A172 (cell line): ENCODE measurements around the gene POTEJ. TPM values are rescaled to one million over a fixed set of nuclear protein-coding genes. Genes with fewer than 3 reads are reported as not detected.
"Not testable (repeated sequence)": the region's sequence is repeated elsewhere in the genome, so short reads cannot be mapped to it uniquely, and the experiment has no call there.

Source experiments
- DNase-seq: peaks from one replicate; pipeline ENCODE4 v3.0.0-alpha.2; 2015; ENCODE audit warnings: low spot score
- total RNA-seq: library from RNA; depleted of rRNA; stranded (reverse); fragments of >200 nt; shearing (Covaris generic); gene quantifications from 2 replicates; pipeline ENCODE4 v1.2.3, GENCODE V29; 2014; rRNA removed

POTEJ gene
- total RNA-seq, 1 experiment from 2014 or later = not detected

DNA sequence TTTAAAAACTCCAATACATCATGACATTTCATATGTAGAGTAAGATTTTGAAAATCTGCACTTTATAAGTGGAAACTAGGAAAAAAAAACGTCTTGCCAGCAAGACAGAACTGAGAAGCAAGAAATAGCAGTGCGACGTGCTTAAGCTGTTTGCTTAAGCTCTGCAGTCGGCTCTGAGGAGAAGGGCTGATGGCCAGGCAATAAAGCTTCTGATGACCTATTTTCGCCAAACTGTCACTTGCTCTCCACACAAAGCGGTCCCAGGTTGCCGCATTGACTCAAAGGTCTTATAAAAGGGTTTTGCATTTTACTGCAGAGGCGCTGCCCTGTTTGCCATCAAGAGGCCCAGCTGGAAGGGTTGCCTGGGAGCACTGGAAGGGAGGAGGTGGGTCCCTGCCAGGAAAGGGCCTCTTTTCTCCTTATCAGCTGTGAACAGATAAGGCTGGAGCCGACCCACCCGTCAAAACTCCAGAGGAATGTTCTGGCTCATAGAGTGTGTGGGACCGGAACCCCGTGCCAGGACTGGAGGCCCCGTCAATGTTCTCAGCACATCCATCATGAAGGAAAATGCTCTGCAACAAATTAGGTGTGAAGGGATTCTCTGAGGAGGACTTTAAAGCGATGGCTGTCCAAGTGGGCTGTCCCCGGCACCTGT lies 9.5 kb upstream of the POTEJ start:
- not testable (repeated sequence) for DNase-seq

DNA sequence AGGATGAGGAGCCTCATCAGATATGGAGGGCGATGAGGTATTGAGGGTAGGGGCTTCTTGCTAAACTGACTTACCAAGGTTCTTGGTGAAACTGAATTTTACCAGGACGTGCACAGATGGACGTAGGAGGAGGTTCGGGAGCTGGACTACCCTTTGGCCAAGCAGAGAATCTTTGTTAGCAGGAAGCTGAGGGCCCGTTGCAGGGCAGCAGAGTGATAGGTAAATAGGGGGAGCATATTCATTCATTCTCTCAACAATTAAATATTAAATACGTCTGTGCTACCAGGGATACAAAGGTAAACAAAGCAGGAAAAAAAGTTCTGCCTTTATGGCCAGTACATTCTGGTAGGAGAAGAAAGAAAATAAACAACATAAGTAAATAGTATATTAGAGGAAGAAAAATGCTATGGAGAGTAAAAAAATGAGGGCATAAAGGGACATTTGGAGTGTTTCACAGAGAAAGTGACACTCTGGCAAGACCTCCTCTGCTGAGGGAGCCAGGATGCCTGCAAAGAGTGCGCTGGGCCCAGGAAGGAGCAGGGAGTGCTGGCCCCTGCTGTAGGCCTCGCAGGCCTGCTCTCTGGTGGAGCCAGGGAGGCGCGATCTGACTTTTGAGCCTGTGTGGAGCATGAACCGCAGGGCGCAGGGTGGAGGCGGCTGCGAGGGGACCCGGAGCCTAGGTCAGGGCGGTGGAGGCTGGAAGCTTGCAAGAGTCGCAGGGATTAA lies 2.8 kb upstream of the POTEJ start:
- DNase-seq = not testable (repeated sequence)

GRCh38 chr2:130609002-130609920 lies 2.0 kb upstream of the POTEJ start:
- DNase-seq = not testable (repeated sequence)

DNA sequence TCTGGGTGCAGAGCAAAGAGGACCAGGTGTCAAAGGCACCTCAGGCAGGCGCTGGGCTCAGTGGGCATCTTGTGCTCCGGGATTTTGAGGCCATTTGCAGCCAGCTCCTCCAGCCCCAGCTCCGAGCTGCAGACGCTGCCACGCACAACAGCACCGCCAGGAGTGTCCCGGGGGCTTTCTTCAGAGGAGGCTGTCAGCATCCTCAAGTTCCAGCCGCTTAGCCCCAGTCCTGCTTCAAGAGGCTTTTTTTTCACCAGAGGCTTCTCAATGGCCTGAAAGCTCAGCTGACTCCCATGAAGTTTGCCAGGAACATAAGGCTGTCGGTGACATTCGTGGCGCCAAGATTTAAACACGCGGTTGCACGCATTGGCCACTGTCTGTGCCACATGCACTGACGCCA lies 754 bp upstream of the POTEJ start:
- DNase-seq = not testable (repeated sequence)

- not testable (repeated sequence) for DNase-seq
These were observed 17.7 kb downstream of the POTEJ start for GRCh38 chr2:130628784-130629475.

DNA sequence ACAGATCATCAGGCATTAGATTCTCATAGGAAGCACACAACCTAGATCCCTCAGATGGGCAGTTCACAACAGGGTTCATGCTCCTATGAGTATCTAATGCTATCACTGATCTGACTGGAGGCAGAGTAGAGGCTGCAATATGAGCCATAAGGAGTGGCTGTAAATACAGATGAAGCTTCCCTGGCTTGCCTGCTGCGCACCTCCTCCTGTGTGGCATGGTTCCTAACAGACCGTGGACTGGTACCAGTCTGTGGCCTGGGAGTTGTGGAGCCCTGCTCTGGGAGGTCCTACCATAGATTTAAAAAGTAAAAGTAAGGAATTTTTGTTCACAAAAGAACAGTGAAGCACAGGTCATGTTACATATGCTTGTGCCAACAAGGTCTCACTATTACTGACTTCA lies 27.7 kb downstream of the POTEJ start:
- not testable (repeated sequence) for DNase-seq

DNA sequence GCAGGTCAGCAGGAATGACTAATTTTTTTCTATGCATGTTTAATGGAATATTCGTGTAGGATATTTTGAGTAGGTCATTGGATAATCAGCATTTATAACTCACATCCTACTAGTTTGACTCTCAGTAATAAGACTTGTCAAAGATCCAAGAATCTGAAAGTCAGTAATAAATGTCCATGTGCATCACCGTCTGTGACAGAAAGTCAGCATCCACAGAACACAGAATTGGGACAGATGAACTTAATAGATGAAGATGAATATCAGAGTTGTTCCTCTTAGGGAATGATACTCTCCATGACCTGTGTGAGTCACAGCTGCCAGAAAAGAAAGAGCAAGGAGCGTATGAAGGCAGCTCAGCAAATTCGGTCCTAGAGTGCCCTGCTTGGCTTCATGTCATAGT lies 30.4 kb downstream of the POTEJ start:
- DNase-seq = not testable (repeated sequence)

- DNase-seq = not testable (repeated sequence)
These were observed 38.0 kb downstream of the POTEJ start for GRCh38 chr2:130649285-130649684.

DNA sequence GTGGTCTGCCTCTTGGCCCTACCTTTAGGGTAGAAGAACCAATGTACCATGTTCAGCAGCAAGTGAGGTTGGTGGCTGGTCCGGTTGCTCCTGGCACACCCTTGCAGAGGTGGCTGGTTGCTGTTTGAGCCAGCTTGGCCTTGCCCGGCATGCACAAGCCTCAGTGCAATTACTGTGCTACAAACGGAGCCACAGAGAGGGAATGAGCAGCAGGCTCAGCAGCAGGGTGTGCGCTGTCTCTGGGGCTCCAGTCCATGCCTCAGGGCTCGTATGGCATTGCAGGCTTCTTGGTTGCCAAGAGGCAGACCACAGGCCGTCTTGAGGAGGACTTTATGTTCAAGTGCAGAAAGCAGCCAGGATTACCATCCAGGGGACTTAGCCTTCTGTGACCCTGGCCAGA lies 53.3 kb downstream of the POTEJ start:
- DNase-seq = not testable (repeated sequence)

DNA sequence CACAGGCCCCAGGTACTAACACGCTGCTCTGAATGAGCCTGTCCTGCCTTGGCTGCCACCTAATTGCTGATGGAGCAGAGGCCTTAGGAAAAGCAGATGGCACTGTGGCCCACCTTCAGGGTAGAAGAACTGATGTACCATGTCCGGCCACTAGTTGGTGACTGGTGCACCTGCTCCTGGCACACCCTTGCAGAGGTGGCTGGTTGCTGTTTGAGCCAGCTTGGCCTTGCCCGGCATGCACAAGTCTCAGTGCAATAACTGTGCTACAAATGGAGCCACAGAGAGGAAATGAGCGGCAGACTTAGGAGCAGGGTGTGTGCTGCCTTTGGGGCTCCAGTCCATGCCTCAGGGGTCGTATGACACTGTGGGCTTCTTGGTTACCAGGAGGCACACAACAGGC lies 54.4 kb downstream of the POTEJ start:
- DNase-seq = not testable (repeated sequence)

- not testable (repeated sequence) for DNase-seq
These were observed 56.3 kb downstream of the POTEJ start for GRCh38 chr2:130667516-130667915.

DNA sequence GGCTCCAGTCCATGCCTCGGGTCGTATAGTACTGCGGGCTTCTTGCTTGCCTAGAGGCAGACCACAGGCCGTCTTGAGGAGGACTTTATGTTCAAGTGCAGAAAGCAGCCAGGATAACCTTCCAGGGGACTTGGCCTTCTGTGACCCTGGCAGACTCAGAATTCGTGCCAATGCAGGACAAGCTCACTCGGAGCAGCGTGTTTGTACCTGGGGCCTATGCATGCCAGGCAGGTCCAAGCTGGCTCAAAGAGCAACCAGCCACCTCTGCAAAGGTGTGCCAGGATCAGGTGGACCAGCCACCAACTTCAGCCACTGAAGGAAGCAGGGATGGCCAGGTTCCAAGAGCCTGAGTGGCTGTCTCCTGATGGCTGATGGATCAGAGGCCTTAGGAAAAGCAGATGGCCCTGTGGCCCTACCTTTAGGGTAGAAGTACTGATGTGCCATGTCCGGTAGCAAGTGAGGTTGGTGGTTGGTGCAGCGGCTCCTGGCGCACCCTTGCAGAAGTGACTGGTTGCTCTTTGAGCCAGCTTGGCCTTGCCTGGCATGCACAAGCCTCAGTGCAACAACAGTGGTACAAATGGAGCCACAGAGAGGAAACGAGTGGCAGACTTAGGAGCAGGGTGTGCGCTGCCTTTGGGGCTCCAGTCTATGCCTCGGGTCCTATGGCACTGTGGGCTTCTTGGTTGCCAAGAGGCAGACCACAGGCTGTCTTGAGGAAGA lies 58.9 kb downstream of the POTEJ start:
- not testable (repeated sequence) for DNase-seq

DNA sequence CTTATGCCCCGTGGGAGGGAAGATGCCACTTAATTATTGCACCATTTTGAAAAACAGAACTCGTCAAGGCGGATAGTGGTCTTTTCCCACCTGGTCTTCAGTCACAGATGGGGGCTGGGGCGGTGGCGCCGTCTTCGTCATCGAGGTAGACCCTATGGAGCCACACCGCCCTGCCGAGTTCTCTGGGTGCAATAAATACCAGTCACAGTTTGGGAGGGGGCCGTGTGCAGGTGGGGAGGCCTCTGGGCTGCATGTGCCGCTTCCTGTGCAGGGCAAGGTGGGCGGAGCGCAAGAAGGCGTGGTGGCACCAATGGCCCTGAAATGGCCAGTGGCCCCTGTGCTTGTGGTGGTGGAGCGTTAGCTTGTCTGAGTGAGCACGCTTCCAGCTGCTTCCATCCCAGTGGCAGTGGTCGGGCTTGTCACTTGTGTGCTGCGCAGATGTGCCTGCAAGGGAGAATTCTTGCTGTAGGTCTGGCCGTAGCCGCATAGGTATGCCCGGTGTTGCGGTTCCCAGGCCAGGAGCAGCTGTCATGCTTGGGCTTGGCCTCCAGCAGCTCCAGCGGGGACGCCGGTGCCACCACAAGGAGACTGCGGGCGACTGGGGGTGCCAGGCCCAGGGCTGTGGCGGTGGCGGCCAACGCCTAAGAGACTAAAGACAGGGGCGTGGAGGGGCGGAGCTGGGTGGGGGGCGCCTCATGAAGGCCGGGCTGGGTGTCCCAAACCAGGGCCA lies 81.0 kb downstream of the POTEJ start:
- DNase-seq = not testable (repeated sequence)

DNA sequence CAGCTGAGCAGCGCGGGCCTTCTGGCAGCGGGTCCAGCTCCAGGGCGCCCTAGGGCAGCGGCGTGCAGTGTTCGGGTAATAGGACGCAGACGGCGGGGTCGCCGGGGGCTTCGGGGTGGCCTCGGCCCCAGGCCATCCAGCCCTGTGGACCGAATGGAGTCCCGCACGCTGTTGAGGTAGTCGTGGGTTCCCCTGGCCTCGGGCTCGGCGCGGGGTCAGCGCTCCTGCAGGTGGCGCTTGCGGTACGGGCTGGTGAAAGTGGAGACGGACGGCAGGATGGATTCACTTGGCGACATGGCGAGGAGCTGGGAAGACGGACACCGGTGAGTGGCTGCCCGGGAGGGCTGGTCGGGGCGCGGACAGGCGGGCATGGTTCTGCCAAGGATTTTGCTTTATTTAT lies 82.2 kb downstream of the POTEJ start:
- DNase-seq = not testable (repeated sequence)

GRCh38 chr2:130703250-130703649 lies 92.0 kb downstream of the POTEJ start:
- not testable (repeated sequence) for DNase-seq

Other genes starting within 250 kb of the POTEJ start
- not detected in 2 replicates for gene POTEI, start 102.1 kb upstream of the POTEJ start, total RNA-seq
- not detected in 2 replicates for gene CFC1B, start 90.2 kb upstream of the POTEJ start, total RNA-seq
- gene CFC1, start 11.9 kb upstream of the POTEJ start, total RNA-seq = not detected in 2 replicates
- gene GPR148, start 117.6 kb downstream of the POTEJ start, total RNA-seq = not detected in 2 replicates
- not detected in 2 replicates for gene AMER3, start 144.1 kb downstream of the POTEJ start, total RNA-seq
- 6.6 and 12.2 TPM in 2 replicates for gene ARHGEF4, start 225.5 kb downstream of the POTEJ start, total RNA-seq